HepG2 (cell line): ENCODE results near the gene EIF4E.

Experiments used
- ATF2 ChIP-seq: sonication (generic); formaldehyde crosslinking; IDR thresholded peaks from 2 replicates; pipeline ENCODE4 v1.4.0; 2020; ENCODE audit warnings: missing genetic modification reagents
- CEBPZ ChIP-seq: IDR thresholded peaks from 2 replicates; pipeline ENCODE4 v1.6.1; 2012; ENCODE audit warnings: low read length, improper control_type of control experiment
- EZH2 ChIP-seq: conservative IDR thresholded peaks from 2 replicates; pipeline ENCODE4 v1.6.1; 2012; ENCODE audit warnings: mild to moderate bottlenecking, low read depth, low read length, moderate library complexity
- HOXA5 ChIP-seq: sonication (generic); formaldehyde crosslinking; IDR thresholded peaks from 2 replicates; pipeline ENCODE4 v1.4.0; 2020; ENCODE audit warnings: missing genetic modification reagents
- MAZ ChIP-seq, 2 experiments: sonication (generic) in 1 of 2; formaldehyde crosslinking in 1 of 2; IDR thresholded peaks; 2 replicates each; pipeline versions ENCODE4 v1.5.0 to v1.6.1; 2012 to 2020; ENCODE audit warnings: low read depth in 2 of 2, mild to moderate bottlenecking in 2 of 2, borderline replicate concordance in 1 of 2, improper control_type of control experiment in 1 of 2, low read length in 1 of 2, missing genetic modification reagents in 1 of 2, moderate library complexity in 1 of 2
- PITX1 ChIP-seq: sonication (generic); formaldehyde crosslinking; IDR thresholded peaks from 2 replicates; pipeline ENCODE4 v1.5.1; 2020; ENCODE audit warnings: mild to moderate bottlenecking, missing genetic modification reagents
- SETDB1 ChIP-seq: sonication (generic); formaldehyde crosslinking; IDR thresholded peaks from 2 replicates; pipeline ENCODE4 v1.5.1; 2020; ENCODE audit warnings: missing genetic modification reagents, mild to moderate bottlenecking, borderline replicate concordance
- SMARCE1 ChIP-seq: fragments of 450-650 bp; IDR thresholded peaks from 2 replicates; pipeline ENCODE4 v1.6.1; 2017; ENCODE audit warnings: borderline replicate concordance
- SP1 ChIP-seq, 2 experiments: fragments of 450-650 bp in 1 of 2; sonication (generic) in 1 of 2; formaldehyde crosslinking in 1 of 2; IDR thresholded peaks; 2 replicates each; pipeline versions ENCODE4 v1.4.0 to v1.6.1; 2016 to 2020; ENCODE audit warnings: missing genetic modification reagents in 1 of 2
- ZNF3 ChIP-seq: IDR thresholded peaks from 2 replicates; pipeline ENCODE4 v1.7.0; 2017; ENCODE audit warnings: inconsistent platforms

GRCh38 chr4:98950925-98951324, 22.0 kb upstream of the EIF4E start:
- TF ChIP-seq CEBPZ (no peak), ATF2 (CRISPR knock-in tag) (no peak), SMARCE1 (no peak), SETDB1 (CRISPR knock-in tag) (no peak), SP1 (IDR thresholded peaks at IDR 0.05) (no peak), SP1 (CRISPR knock-in tag; IDR thresholded peaks at IDR 0.05) (no peak), EZH2 (no peak), ZNF3 (CRISPR knock-in tag) (no peak), PITX1 (CRISPR knock-in tag) (no peak), HOXA5 (no peak), MAZ (IDR thresholded peaks at IDR 0.05; ENCODE audit: borderline replicate concordance, low read depth, low read length) (no peak), MAZ (CRISPR knock-in tag; IDR thresholded peaks at IDR 0.05; ENCODE audit: low read depth) (no peak)
